Fibroblast of lung (primary cell): Measurements from ENCODE around the gene TCERG1. TPM values are rescaled to one million over a fixed set of nuclear protein-coding genes. Genes with fewer than 3 reads are reported as not detected.

Source experiments
- DNase-seq, 2 donors: peaks; one replicate each; pipeline versions ENCODE4 v3.0.0 to v3.0.0-alpha.2; 2010; ENCODE audit warnings: low read depth in 2 of 2
- H2AFZ ChIP-seq: 2 replicates; pipeline ENCODE4 v1.5.1; 2012; ENCODE audit warnings: low read length, control low read depth, inconsistent platforms
- H3K27ac ChIP-seq: 2 replicates; pipeline ENCODE4 v1.5.1; 2011; ENCODE audit warnings: low read length, control low read depth; ENCODE audit not compliant: insufficient read depth
- H3K27me3 ChIP-seq: 2 replicates; pipeline ENCODE4 v1.5.1; 2011; ENCODE audit warnings: mild to moderate bottlenecking, low read length; ENCODE audit not compliant: control insufficient read depth, insufficient read depth
- H3K36me3 ChIP-seq: 2 replicates; pipeline ENCODE4 v1.5.1; 2011; ENCODE audit warnings: low read length; ENCODE audit not compliant: control insufficient read depth, insufficient read depth
- H3K4me1 ChIP-seq: 2 replicates; pipeline ENCODE4 v1.5.1; 2011; ENCODE audit warnings: low read length; ENCODE audit not compliant: control insufficient read depth, insufficient read depth; ENCODE audit errors: extremely low read depth
- H3K4me2 ChIP-seq: 2 replicates; pipeline ENCODE4 v1.5.1; 2011; ENCODE audit warnings: low read length, control low read depth; ENCODE audit not compliant: insufficient read depth; ENCODE audit errors: extremely low read depth
- H3K4me3 ChIP-seq, 4 experiments: fragments of 200-600 bp in 1 of 4; sonication (generic) in 1 of 4; replicated peaks in 1 of 4; 2 replicates each; pipeline ENCODE4 v1.5.1; 2011 to 2016; ENCODE audit warnings: low read length in 4 of 4, low read depth in 3 of 4, mild to moderate bottlenecking in 3 of 4, control low read depth in 2 of 4, inconsistent platforms in 1 of 4, mixed read lengths in 1 of 4; ENCODE audit not compliant: insufficient read depth in 1 of 4; ENCODE audit errors: control extremely low read depth in 1 of 4
- H3K79me2 ChIP-seq: 2 replicates; pipeline ENCODE4 v1.5.1; 2012; ENCODE audit warnings: mild to moderate bottlenecking, low read length, inconsistent platforms; ENCODE audit not compliant: control insufficient read depth, insufficient read depth
- H3K9ac ChIP-seq: 2 replicates; pipeline ENCODE4 v1.5.1; 2011; ENCODE audit warnings: mild to moderate bottlenecking, low read length, control low read depth; ENCODE audit not compliant: insufficient read depth
- H3K9me3 ChIP-seq: 2 replicates; pipeline ENCODE4 v1.5.1; 2012; ENCODE audit warnings: low read depth, low read length; ENCODE audit not compliant: control insufficient read depth, insufficient read depth
- H4K20me1 ChIP-seq: 2 replicates; pipeline ENCODE4 v1.5.1; 2011; ENCODE audit warnings: low read length; ENCODE audit not compliant: control insufficient read depth, insufficient read depth; ENCODE audit errors: extremely low read depth
- CTCF ChIP-seq, 2 donors: IDR thresholded peaks in 1 of 2; conservative IDR thresholded peaks in 1 of 2; 1 replicate in 1 of 2; 2 replicates in 1 of 2; pipeline ENCODE4 v1.5.1; 2011 to 2012; ENCODE audit warnings: low read length in 2 of 2, control low read depth in 1 of 2, inconsistent platforms in 1 of 2, low read depth in 1 of 2, mild to moderate bottlenecking in 1 of 2
- EZH2 ChIP-seq: IDR thresholded peaks from 2 replicates; pipeline ENCODE4 v1.5.1; 2012; ENCODE audit warnings: low read length, control low read depth, mild to moderate bottlenecking; ENCODE audit errors: missing control alignments
- polyA plus RNA-seq, 2 donors: library from polyadenylated mRNA; depleted of rRNA in 1 of 2; stranded (reverse) in 1 of 2; unstranded in 1 of 2; fragments of >200 nt; gene quantifications; 2 replicates each; pipeline ENCODE4 v1.2.1, GENCODE V29; 2011 to 2012; ENCODE audit warnings: missing spikeins in 1 of 2
- total RNA-seq: library from RNA; depleted of rRNA; stranded (reverse); fragments of >200 nt; gene quantifications from 2 replicates; pipeline ENCODE4 v1.2.1, GENCODE V29; 2014

The TCERG1 gene
- total and polyA plus RNA-seq, 2 donors (not counting 1 experiment from before 2014, with no cell fraction given) = 27.2 to 32.3 TPM

- no peaks in the 10 kb centered on the region for H3K36me3 ChIP-seq
- H3K27me3 ChIP-seq = peaks cover 3% of the 10 kb centered on the region
- no peaks in the 10 kb centered on the region for H3K4me1 ChIP-seq
- H2AFZ ChIP-seq = no peak overlapping the region
- TF ChIP-seq CTCF (conservative IDR thresholded peaks at IDR 0.05 in 1 of 2, IDR thresholded peaks at IDR 0.05 in 1 of 2; ENCODE audit: low read depth in 1 of 2, low read length in 2 of 2) (no peak), EZH2 (no peak)
- H3K9me3 ChIP-seq = no peaks in the 10 kb centered on the region
- H3K4me3 ChIP-seq = no peak overlapping the region
- H3K27ac ChIP-seq = no peak overlapping the region
- no peaks in the 10 kb centered on the region for H4K20me1 ChIP-seq
- no peak overlapping the region for H3K9ac ChIP-seq
- no peaks in the 10 kb centered on the region for H3K79me2 ChIP-seq
- no peak for DNase-seq
- no peak overlapping the region for H3K4me2 ChIP-seq
Observed at GRCh38 chr5:146427619-146427997, 19.5 kb upstream of the TCERG1 start.

- Histone ChIP-seq H3K4me3 (no peak overlapping the region), H3K9ac (no peak overlapping the region), H3K9me3 (no peaks in the 10 kb centered on the region), H3K79me2 (no peaks in the 10 kb centered on the region), H4K20me1 (no peaks in the 10 kb centered on the region), H3K4me2 (no peak overlapping the region), H2AFZ (no peak overlapping the region), H3K36me3 (no peaks in the 10 kb centered on the region), H3K4me1 (no peaks in the 10 kb centered on the region), H3K27ac (no peak overlapping the region), H3K27me3 (peaks cover 3% of the 10 kb centered on the region)
- no peak for DNase-seq
- no peak for TF ChIP-seq EZH2
- no peak for TF ChIP-seq CTCF (conservative IDR thresholded peaks at IDR 0.05 in 1 of 2, IDR thresholded peaks at IDR 0.05 in 1 of 2; ENCODE audit: low read depth in 1 of 2, low read length in 2 of 2)
Observed at GRCh38 chr5:146428658-146429057, 18.5 kb upstream of the TCERG1 start.

- DNase-seq = no peak
- no peaks in the 10 kb centered on the region for H3K27me3 ChIP-seq
- H3K36me3 ChIP-seq = no peaks in the 10 kb centered on the region
- H3K79me2 ChIP-seq = no peaks in the 10 kb centered on the region
- H2AFZ ChIP-seq = no peak overlapping the region
- no peak overlapping the region for H3K27ac ChIP-seq
- H4K20me1 ChIP-seq = no peaks in the 10 kb centered on the region
- H3K4me1 ChIP-seq = no peaks in the 10 kb centered on the region
- no peak overlapping the region for H3K4me3 ChIP-seq
- no peaks in the 10 kb centered on the region for H3K9me3 ChIP-seq
- TF ChIP-seq EZH2 = no peak
- TF ChIP-seq CTCF (conservative IDR thresholded peaks at IDR 0.05 in 1 of 2, IDR thresholded peaks at IDR 0.05 in 1 of 2; ENCODE audit: low read depth in 1 of 2, low read length in 2 of 2) = no peak
- H3K9ac ChIP-seq = no peak overlapping the region
- H3K4me2 ChIP-seq = no peak overlapping the region
Observed at GRCh38 chr5:146440353-146440752, 6.8 kb upstream of the TCERG1 start.
